Heart left ventricle (tissue), 16 donors: ENCODE data around the gene CFAP54. TPM values are rescaled to one million over a fixed set of nuclear protein-coding genes. Genes with fewer than 3 reads are reported as not detected.

Source experiments
- ATAC-seq, 4 donors: fragments of 200-7000 bp; cut with Tn5 transposase; one replicate each; pipeline ENCODE4 v1.9.1; 2020 to 2022; ENCODE audit warnings: moderate library complexity in 4 of 4, mild to moderate bottlenecking in 3 of 4, moderate number of reproducible peaks in 1 of 4
- DNase-seq, 5 donors: peaks; one replicate each; pipeline ENCODE4 v3.0.0-alpha.2; 2020
- H3K27ac ChIP-seq, 12 donors: fragments of 200-600 bp; sonication (generic) in 4 of 12; one replicate each; pipeline versions ENCODE4 v1.5.0 to v1.8.0; 2016 to 2022; ENCODE audit warnings: mild to moderate bottlenecking in 2 of 12
- H3K27me3 ChIP-seq, 9 donors: fragments of 200-600 bp; sonication (generic) in 2 of 9; one replicate each; pipeline versions ENCODE4 v1.5.1 to v1.8.0; 2016 to 2022; ENCODE audit warnings: mild to moderate bottlenecking in 3 of 9
- H3K36me3 ChIP-seq, 9 donors: fragments of 200-600 bp; sonication (generic) in 2 of 9; one replicate each; pipeline versions ENCODE4 v1.5.0 to v1.8.0; 2018 to 2022; ENCODE audit warnings: mild to moderate bottlenecking in 2 of 9
- H3K4me1 ChIP-seq, 12 donors: fragments of 200-600 bp; sonication (generic) in 4 of 12; one replicate each; pipeline versions ENCODE4 v1.5.0 to v1.8.0; 2016 to 2022; ENCODE audit warnings: mild to moderate bottlenecking in 3 of 12
- H3K4me3 ChIP-seq, 12 donors: fragments of 200-600 bp; sonication (generic) in 4 of 12; one replicate each; pipeline versions ENCODE4 v1.5.0 to v1.8.0; 2017 to 2022; ENCODE audit warnings: mild to moderate bottlenecking in 9 of 12, moderate library complexity in 4 of 12
- H3K9me3 ChIP-seq, 12 donors: fragments of 200-600 bp; sonication (generic) in 4 of 12; one replicate each; pipeline versions ENCODE4 v1.5.0 to v1.8.0; 2016 to 2022; ENCODE audit warnings: mild to moderate bottlenecking in 1 of 12
- CTCF ChIP-seq, 12 donors: fragments of 200-600 bp; sonication (generic) in 4 of 12; IDR thresholded peaks; one replicate each; pipeline versions ENCODE4 v1.5.0 to v1.8.0; 2018 to 2022; ENCODE audit warnings: antibody characterized with exemption in 12 of 12, mild to moderate bottlenecking in 5 of 12
- POLR2A ChIP-seq, 2 donors: fragments of 450-650 bp; IDR thresholded peaks; one replicate each; pipeline ENCODE4 v1.6.1; 2017; ENCODE audit warnings: antibody characterized with exemption in 2 of 2, mild to moderate bottlenecking in 2 of 2, moderate library complexity in 2 of 2
- WGBS, 4 donors: extraction: QIAGEN DNeasy Blood & Tissue Kit in 2 of 4; methylation state at CpG; one replicate each; pipeline versions ENCODE4 v1.1.5 to v1.1.7; 2013 to 2018; 5-methylcytosine and 5-hydroxymethylcytosine counted together
- intact Hi-C, 10 donors: fragments of 100-400 bp; cut with DNase I; formaldehyde crosslinking; loops; one replicate each; pipeline versions ENCODE4 v1.11.1 to v1.14.2; 2022
- polyA plus RNA-seq, 2 donors: library from polyadenylated mRNA; stranded (reverse); fragments of 200-250 nt; gene quantifications; one replicate each; pipeline ENCODE4 v1.2.3, GENCODE V29; 2013
- total RNA-seq, 9 donors: library from RNA; depleted of rRNA in 2 of 9; stranded (reverse); fragments of >200 nt in 2 of 9; fragmentation: NEBNext Ultra II Directional in 3 of 9; extraction: Animal tissue kit (Norgen Biotek cat#: 25700) in 3 of 9; gene quantifications; one replicate each; pipeline versions ENCODE4 v1.1.0 to v1.2.4, GENCODE V29; 2016 to 2023
- donor health status: ischemic (EF 13 %, LVEDD 7.1; RV severe dilation, severe dysfunction).
- donor health status: healthy with polysubstance abuse.
- donor health status: DM: no; HTN: yes; CAD: no.
- donor health status: DM: no; HTN: no; CAD: no.
- donor health status: ischemic (EF 25% LVEDD 6.9; RV normal size, moderate dysfunction).
- donor health status: ischemic (EF 25% LVEDD 5.7; RV mildly dilated, moderate dysfunction).
- donor health status: healthy.
- donor health status: DM: yes; HTN: yes; CAD: no.
- donor health status: ischemic (EF 35%, LVEDD 5.7; RV mildly dilated, moderate dysfunction).
- donor health status: nonischemic (EF 11% LVEDD 7.7; RV severe dilation, severe dysfunction).
- donor health status: DM: yes; HTN: yes; CAD: no.
- donor health status: PGD.
- donor health status: ischemic (EF 29% LVEDD 5.4; RV normal size, mild dysfunction).
- donor health status: nonischemic (EF 23%, LVEDD 6.1; RV moderate dilation, normal function).

The CFAP54 gene
- total and polyA plus RNA-seq, 11 donors, result 0.07 to 0.79 (median 0.13) TPM; not detected in 1

DNA sequence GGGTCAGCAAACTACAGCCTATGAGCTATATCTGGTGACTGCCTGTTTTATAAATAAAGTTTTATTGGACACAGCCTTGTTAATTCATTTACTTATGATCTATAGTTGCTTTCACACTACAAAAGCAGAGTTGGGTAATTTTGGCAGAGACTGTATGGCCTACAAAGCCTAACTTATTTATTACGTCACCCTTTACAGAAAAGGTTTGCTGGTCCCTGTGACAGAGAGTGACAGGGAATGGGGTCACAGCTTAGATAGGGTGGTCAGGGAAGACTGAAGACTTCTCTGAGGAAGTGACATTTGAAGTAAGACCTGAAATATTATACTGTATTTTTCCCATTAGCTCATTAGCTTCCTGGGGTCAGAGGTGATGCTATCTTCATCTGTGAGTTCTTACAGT is 342.0 kb downstream of the CFAP54 start:
- Histone ChIP-seq H3K27ac (no peak overlapping the region), H3K36me3 (no peaks in the 10 kb centered on the region), H3K4me3 (no peak overlapping the region), H3K4me1 (no peaks in the 10 kb centered on the region), H3K27me3 (no peaks in the 10 kb centered on the region), H3K9me3 (no peaks in the 10 kb centered on the region)
- TF ChIP-seq POLR2A (IDR thresholded peaks at IDR 0.05), result no peak
- TF ChIP-seq CTCF (IDR thresholded peaks at IDR 0.05), result no peak
- ATAC-seq (no peak), DNase-seq (no peak)
- 83 to 96% (median 88%) methylated on average over 1 of the region's 1 CpG for WGBS, 4 donors
- intact Hi-C loops, result no loop called here

GRCh38 chr12:96846293-96846692 is 356.9 kb downstream of the CFAP54 start:
- H3K27me3 ChIP-seq, result no peaks in the 10 kb centered on the region
- WGBS, 4 donors, result 39 to 48% (median 43%) methylated on average over 2 of the region's 2 CpGs
- no peak for TF ChIP-seq POLR2A (IDR thresholded peaks at IDR 0.05)
- TF ChIP-seq CTCF (IDR thresholded peaks at IDR 0.05), result no peak

GRCh38 chr12:96850676-96851075 is 361.3 kb downstream of the CFAP54 start:
- WGBS, 4 donors, result 28 to 36% (median 30%) methylated on average over 3 of the region's 3 CpGs
- DNase-seq, result no peak
- no peaks in the 10 kb centered on the region for H3K27me3 ChIP-seq
- no peak for TF ChIP-seq POLR2A (IDR thresholded peaks at IDR 0.05)
- TF ChIP-seq CTCF (IDR thresholded peaks at IDR 0.05), result no peak
- H3K27ac ChIP-seq, result no peak overlapping the region
- H3K4me3 ChIP-seq, result no peak overlapping the region
- no peaks in the 10 kb centered on the region for H3K9me3 ChIP-seq
- H3K36me3 ChIP-seq, result no peaks in the 10 kb centered on the region
- no peaks in the 10 kb centered on the region for H3K4me1 ChIP-seq
- no peak for ATAC-seq
- intact Hi-C loops, result no loop called here

More at GRCh38 chr12:96846293-96846692, 356.9 kb downstream of the CFAP54 start:
- Histone ChIP-seq H3K36me3 (no peaks in the 10 kb centered on the region), H3K4me1 (no peaks in the 10 kb centered on the region), H3K27ac (no peak overlapping the region), H3K4me3 (no peak overlapping the region), H3K9me3 (no peaks in the 10 kb centered on the region)
- ATAC-seq (no peak), DNase-seq (no peak)
- intact Hi-C loops, result no loop called here

GRCh38 chr12:96858162-96858561 is 368.8 kb downstream of the CFAP54 start:
- ATAC-seq (no peak), DNase-seq (no peak)
- H3K4me1 ChIP-seq, result no peaks in the 10 kb centered on the region
- H3K27ac ChIP-seq, result no peak overlapping the region
- H3K27me3 ChIP-seq, result peaks cover 0 to 2% (median 0%) of the 10 kb centered on the region in 9 donors
- intact Hi-C loops, result no loop called here
- H3K4me3 ChIP-seq, result no peak overlapping the region
- 70 to 79% (median 75%) methylated on average over 1 of the region's 1 CpG for WGBS, 4 donors
- no peak for TF ChIP-seq CTCF (IDR thresholded peaks at IDR 0.05)
- TF ChIP-seq POLR2A (IDR thresholded peaks at IDR 0.05), result no peak
- H3K36me3 ChIP-seq, result no peaks in the 10 kb centered on the region
- peaks cover 0 to 6% (median 0%) of the 10 kb centered on the region in 12 donors for H3K9me3 ChIP-seq
